ENCODE measurements around the gene PI4K2B. TPM values are rescaled to one million over a fixed set of nuclear protein-coding genes. Genes with fewer than 3 reads are reported as not detected.
"Not testable (repeated sequence)": the region's sequence is repeated elsewhere in the genome, so short reads cannot be mapped to it uniquely, and the experiment has no call there.

PI4K2B gene
- total RNA-seq, 1 donor: 14.7 TPM

DNA sequence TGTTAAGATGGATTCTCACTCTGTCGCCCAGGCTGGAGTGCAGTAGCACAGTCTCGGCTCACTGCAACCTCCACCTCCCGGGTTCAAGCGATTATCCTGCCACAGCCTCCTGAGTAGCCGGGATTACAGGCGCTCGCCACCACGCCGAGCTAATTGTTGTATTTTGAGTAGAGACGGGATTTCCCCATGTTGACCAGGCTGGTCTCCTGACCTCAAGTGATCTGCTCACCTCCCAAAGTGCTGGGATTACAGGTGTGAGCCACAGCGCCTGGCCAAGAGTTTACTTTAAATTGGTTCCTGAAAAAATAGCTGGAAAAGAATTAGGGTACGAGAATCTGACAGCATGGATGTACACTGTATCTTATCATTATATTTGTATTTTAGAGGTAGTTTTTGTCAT, 20.0 kb downstream of the PI4K2B start:
- not testable (repeated sequence) for H3K27me3 ChIP-seq (ENCODE audit: insufficient read depth, low read length); H3K4me3 ChIP-seq (ENCODE audit: low read length); H3K9me3 ChIP-seq (ENCODE audit: low read depth, low read length); H3K4me1 ChIP-seq (ENCODE audit: insufficient read depth, low read length)

DNA sequence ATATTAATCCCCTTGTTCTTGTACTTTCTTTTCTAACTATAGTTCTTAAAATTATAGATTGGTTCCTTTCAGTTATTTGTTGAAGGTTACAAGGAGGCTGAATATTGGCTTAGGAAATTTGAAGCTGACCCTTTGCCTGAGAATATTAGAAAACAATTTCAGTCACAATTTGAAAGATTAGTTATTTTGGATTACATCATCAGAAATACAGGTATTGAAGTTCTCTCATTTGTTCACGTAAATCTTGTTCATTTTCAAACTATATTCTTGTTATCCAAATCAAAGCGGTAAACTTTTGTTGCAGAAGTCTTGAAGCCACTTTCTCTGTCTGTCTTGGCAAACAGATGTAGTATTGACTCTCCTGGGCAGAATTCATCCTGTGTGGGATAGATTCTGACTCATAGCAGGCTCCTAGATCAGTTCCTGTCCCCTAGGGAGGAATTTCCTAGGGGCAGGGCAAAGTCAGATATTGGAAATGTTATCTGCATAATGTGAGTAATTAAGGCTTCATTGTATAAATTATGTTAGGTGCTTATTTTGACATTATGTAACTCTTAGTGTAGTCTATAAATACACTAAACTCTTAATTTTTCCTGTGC, 25.2 kb downstream of the PI4K2B start:
- Histone ChIP-seq H3K27me3 (ENCODE audit: insufficient read depth, low read length) (no peaks in the 10 kb centered on the region), H3K4me1 (ENCODE audit: insufficient read depth, low read length) (no peaks in the 10 kb centered on the region), H3K9me3 (ENCODE audit: low read depth, low read length) (no peaks in the 10 kb centered on the region), H3K4me3 (ENCODE audit: low read length) (no peak overlapping the region)

DNA sequence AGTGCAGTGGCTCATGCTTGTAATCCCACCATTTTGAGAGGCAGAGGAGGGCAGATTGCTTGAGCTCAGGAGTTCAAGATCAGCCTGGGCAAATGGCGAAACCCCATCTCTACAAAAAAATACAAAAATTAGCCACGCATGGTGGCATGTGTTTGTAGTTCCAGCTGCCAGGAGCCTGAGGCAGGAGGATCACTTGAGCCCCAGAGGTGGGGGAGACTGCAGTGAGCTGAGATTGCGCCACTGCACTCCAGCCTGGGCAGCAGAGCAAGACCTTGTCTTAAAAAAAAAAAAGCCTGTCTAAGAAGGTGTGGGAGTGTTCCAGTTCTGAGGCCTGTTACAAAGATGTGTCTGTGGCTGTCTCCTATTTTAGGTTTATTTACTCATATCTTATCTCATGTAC, 38.0 kb downstream of the PI4K2B start:
- Histone ChIP-seq H3K9me3 (ENCODE audit: low read depth, low read length) (no peaks in the 10 kb centered on the region), H3K4me3 (ENCODE audit: low read length) (no peak overlapping the region), H3K27me3 (ENCODE audit: insufficient read depth, low read length) (no peaks in the 10 kb centered on the region), H3K4me1 (ENCODE audit: insufficient read depth, low read length) (no peaks in the 10 kb centered on the region)

DNA sequence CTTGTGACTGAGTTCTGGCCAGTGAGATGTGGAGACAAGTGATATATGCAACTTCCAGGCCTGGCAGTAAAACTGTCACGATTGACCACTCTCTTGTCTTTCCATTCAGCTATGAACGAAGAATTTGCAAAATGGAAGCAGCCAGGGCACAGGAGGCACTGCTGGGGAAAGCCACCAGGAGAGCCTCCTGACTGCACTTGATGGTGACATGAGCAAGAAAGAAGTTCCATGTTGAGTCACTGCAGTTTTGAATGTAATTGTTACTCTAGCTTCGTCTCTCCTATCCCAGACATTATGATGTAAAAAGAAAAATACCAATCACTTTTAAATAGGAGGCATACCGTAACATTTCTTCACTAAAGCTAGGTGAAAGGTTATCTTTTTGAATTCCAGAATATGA, 46.4 kb downstream of the PI4K2B start:
- Histone ChIP-seq H3K4me3 (ENCODE audit: low read length) (no peak overlapping the region), H3K9me3 (ENCODE audit: low read depth, low read length) (no peaks in the 10 kb centered on the region), H3K27me3 (ENCODE audit: insufficient read depth, low read length) (no peaks in the 10 kb centered on the region), H3K4me1 (ENCODE audit: insufficient read depth, low read length) (no peaks in the 10 kb centered on the region)

DNA sequence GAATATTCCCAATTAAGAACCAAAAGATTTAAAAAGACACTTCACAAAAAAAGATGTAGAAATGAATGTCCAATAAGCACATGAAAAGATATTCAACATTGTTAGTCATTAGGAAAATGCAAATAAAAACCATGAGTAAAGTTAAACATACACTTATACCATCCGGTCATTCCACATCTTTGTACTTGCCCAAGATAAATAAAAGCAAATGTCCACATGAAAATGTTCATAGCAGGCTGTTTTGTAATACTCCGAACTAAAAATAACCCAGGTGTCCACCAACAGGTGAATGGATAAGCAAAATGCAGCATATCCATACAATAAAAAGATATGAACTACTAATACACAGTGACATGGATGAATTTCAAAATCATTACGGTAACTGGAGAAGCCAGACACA, 50.1 kb downstream of the PI4K2B start:
- no peaks in the 10 kb centered on the region for H3K4me1 ChIP-seq (ENCODE audit: insufficient read depth, low read length)
- no peaks in the 10 kb centered on the region for H3K9me3 ChIP-seq (ENCODE audit: low read depth, low read length)
- H3K4me3 ChIP-seq (ENCODE audit: low read length): no peak overlapping the region
- H3K27me3 ChIP-seq (ENCODE audit: insufficient read depth, low read length): no peaks in the 10 kb centered on the region

DNA sequence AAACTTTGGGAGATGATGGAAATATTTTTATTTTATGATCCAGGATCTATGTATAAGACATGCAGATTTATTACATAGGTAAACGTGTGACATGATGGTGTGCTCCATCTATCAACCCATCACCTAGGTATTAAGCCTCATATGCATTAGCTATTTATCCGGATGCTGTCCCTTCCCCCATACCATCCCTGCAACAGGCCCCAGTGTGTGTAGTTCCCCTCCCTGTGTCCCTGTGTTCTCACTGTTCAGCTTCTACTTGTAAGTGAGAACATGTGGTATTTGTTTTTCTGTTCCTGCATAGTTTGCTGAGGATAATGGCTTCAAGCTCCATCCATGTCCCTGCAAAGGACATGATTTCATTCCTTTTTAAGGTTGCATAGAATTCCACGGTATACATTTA, 50.6 kb downstream of the PI4K2B start:
- H3K4me1 ChIP-seq (ENCODE audit: insufficient read depth, low read length): no peaks in the 10 kb centered on the region
- no peak overlapping the region for H3K4me3 ChIP-seq (ENCODE audit: low read length)

DNA sequence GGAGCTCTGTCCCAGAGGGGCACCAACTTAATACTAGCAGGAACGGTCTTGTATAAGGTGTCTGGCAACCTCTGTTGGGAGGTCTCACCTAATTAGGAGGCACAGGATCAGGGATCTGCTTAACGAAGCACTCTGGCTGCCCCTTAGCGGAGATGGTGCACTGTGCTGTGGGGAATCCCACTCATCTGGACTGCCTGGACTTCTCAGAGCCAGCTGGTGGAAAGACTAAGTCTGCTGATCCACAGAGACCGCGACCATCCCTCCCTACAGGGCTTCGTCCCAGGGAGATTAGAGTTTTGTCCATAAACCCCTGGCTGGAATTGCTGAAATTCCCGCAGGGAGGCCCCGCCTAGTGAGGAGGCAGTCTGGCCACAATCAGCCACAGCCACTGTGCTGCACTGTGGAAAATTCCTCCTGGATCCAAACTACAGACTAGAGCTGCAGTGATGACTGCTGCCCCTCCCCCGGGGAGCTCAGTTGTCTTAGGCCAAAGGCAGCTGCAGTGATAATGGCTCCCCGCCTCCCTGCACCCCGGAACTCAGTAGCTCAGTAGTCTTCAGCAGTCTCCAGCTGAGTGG, 56.7 kb downstream of the PI4K2B start:
- Histone ChIP-seq H3K4me1 (ENCODE audit: insufficient read depth, low read length) (no peaks in the 10 kb centered on the region), H3K27me3 (ENCODE audit: insufficient read depth, low read length) (no peaks in the 10 kb centered on the region), H3K9me3 (ENCODE audit: low read depth, low read length) (no peaks in the 10 kb centered on the region), H3K4me3 (ENCODE audit: low read length) (no peak overlapping the region)

More for the DNA sequence above, 50.6 kb downstream of the PI4K2B start:
- no peaks in the 10 kb centered on the region for H3K9me3 ChIP-seq (ENCODE audit: low read depth, low read length)
- no peaks in the 10 kb centered on the region for H3K27me3 ChIP-seq (ENCODE audit: insufficient read depth, low read length)

DNA sequence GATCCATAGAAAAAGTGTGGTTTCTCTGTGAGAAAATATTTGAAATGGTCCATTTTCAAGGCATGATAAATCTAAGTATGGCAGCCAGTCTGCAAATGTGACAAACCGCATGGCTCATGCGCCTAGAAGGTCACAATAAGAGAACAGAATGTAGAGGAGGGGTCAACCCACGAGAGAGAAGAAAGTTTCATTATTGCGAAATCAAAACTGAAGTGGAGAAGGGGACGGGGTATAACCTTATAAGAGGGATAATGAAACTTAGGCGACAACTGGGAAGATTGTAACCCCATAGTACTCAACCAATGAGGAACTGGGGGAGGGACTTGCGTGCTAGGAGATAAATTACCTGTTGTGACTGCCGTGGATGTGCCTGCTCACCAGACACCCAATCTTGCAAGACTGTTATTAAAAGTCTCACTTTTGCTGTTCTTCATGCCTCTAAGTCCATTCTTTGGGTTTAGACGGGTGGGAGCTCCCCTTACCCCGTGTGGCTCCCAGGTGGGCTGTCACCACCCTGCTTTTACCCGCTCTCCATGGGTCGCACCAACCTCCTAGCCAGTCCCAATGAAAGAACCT, 57.4 kb downstream of the PI4K2B start:
- Histone ChIP-seq H3K4me3 (ENCODE audit: low read length) (no peak overlapping the region), H3K9me3 (ENCODE audit: low read depth, low read length) (no peaks in the 10 kb centered on the region), H3K27me3 (ENCODE audit: insufficient read depth, low read length) (no peaks in the 10 kb centered on the region), H3K4me1 (ENCODE audit: insufficient read depth, low read length) (no peaks in the 10 kb centered on the region)

DNA sequence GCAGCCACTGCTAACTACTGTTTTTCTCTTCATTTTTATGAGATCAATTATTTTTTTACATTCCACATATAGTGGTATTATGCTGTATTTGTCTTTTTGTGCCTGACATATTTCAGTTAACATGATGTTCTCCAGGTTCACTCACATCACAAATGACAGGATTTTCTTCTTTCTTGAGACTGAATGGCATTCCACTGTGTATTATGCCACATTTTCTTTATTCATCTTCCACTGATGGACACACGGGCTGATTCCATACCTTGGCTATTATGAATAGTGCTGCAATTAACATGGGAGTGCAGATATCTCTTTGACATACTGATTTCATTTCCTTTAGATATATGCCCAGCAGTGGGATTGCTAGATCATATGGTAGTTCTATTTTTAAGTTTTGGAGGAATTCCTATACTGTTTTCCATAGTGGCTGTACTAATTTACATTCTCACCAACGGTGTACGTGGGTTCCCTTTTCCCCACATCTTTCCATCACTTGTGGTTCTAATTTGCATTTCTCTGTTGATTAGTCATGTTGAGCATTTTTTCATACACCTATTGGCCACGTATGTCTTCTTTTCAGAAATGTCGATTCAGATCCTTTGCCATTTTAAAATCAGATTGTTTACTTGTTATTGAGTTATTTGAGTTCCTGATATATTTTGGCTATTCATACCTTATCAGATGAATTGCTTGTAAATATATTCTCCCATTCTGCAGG, 63.9 kb downstream of the PI4K2B start:
- Histone ChIP-seq H3K27me3 (ENCODE audit: insufficient read depth, low read length) (peaks cover 7% of the 10 kb centered on the region), H3K4me1 (ENCODE audit: insufficient read depth, low read length) (no peaks in the 10 kb centered on the region), H3K9me3 (ENCODE audit: low read depth, low read length) (no peaks in the 10 kb centered on the region), H3K4me3 (ENCODE audit: low read length) (no peak overlapping the region)

DNA sequence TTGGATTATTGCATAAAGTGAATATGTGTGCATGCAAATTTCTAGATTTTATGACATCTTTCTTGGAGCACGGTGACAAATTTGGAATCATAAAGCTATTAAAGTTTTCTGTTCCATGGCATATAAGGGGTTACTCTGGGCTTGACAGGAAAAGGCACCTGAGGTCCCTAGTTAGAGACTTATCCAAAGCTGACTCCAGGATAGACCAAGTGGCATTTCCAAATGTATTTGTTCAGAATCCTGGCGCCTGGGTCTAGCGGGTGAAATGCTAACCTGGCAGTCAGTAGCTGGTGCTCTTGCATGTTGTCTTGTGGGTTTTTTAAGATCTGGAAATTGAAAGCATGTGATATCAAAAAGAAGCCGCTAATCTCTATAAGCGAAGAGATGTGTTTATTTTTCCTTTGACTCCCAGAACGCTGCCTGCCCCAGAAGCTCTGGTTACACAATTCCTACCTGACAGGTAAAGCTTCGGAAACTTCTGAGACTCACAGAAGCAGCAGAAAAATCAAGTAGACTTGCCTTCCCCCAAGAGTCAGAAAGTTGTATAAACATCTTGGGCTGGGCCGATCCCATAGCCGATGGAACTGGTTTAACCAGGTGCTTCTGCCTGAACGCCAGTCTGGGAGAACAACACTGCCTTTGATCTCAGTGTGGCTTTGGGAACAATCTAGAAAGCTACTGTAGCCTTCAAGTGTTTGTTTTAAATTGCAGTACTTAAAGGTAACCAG, 65.8 kb downstream of the PI4K2B start:
- H3K4me3 ChIP-seq (ENCODE audit: low read length): no peak overlapping the region
- no peaks in the 10 kb centered on the region for H3K4me1 ChIP-seq (ENCODE audit: insufficient read depth, low read length)
- H3K9me3 ChIP-seq (ENCODE audit: low read depth, low read length): no peaks in the 10 kb centered on the region
- H3K27me3 ChIP-seq (ENCODE audit: insufficient read depth, low read length): peaks cover 7% of the 10 kb centered on the region

DNA sequence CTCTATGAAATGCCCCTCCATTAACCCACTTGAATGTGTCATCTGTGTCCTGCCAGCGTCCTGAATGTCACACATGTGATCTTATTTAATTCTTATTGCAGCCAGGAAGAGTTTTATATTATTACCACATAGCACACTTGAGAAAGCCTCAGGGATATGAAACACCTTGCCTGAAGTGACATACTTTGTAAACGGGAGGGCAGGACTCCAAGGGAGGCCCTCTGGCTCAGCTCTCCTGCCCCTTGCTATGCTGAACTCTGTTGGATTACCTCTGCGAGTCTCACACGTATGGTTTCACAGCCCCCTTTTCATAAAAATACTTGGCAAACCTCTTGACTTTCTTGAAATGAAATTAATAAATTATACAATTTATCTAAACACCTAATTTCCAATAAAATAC, 67.6 kb downstream of the PI4K2B start:
- no peaks in the 10 kb centered on the region for H3K9me3 ChIP-seq (ENCODE audit: low read depth, low read length)
- no peaks in the 10 kb centered on the region for H3K4me1 ChIP-seq (ENCODE audit: insufficient read depth, low read length)
- H3K27me3 ChIP-seq (ENCODE audit: insufficient read depth, low read length): peaks cover 7% of the 10 kb centered on the region
- no peak overlapping the region for H3K4me3 ChIP-seq (ENCODE audit: low read length)

DNA sequence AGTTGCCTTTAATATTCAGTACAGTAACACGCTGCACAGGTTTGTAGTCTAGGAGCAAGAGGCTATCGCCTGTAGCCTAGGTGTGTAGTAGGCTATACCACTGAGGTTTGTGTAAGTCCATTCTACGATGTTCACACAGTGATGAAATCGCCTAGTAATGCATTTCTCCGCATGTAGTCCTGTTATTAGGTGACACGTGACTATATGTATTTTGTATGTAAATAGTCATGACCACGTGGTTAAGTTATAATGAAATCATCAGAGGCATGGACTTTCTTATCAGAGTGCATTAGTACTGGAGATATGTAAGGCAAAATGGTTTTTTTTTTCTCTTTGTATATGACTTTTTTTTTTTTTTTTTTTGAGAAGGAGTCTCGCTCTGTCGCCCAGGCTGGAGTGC, 68.8 kb downstream of the PI4K2B start:
- Histone ChIP-seq H3K27me3 (ENCODE audit: insufficient read depth, low read length) (peaks cover 7% of the 10 kb centered on the region), H3K4me1 (ENCODE audit: insufficient read depth, low read length) (no peaks in the 10 kb centered on the region), H3K9me3 (ENCODE audit: low read depth, low read length) (no peaks in the 10 kb centered on the region), H3K4me3 (ENCODE audit: low read length) (no peak overlapping the region)

DNA sequence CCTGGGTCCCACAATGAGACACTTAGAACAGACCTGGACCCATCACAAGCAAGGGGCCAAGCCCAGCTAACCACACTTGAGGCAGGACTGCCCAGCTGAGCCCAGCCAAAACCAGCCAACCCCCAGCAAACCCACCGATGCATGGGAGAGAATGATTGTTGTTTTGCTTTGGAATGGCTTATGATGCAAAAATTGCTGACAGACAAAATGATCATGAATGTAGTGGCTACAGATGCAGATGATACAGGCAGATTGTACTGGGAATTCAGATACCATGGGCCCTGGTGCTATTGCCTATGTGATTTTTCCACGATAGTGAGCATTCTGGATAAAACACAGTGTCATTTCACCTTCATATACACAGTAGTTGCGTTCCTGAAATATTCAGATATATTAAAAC, 69.7 kb downstream of the PI4K2B start:
- Histone ChIP-seq H3K4me3 (ENCODE audit: low read length) (no peak overlapping the region), H3K9me3 (ENCODE audit: low read depth, low read length) (no peaks in the 10 kb centered on the region), H3K4me1 (ENCODE audit: insufficient read depth, low read length) (no peaks in the 10 kb centered on the region), H3K27me3 (ENCODE audit: insufficient read depth, low read length) (no peaks in the 10 kb centered on the region)

DNA sequence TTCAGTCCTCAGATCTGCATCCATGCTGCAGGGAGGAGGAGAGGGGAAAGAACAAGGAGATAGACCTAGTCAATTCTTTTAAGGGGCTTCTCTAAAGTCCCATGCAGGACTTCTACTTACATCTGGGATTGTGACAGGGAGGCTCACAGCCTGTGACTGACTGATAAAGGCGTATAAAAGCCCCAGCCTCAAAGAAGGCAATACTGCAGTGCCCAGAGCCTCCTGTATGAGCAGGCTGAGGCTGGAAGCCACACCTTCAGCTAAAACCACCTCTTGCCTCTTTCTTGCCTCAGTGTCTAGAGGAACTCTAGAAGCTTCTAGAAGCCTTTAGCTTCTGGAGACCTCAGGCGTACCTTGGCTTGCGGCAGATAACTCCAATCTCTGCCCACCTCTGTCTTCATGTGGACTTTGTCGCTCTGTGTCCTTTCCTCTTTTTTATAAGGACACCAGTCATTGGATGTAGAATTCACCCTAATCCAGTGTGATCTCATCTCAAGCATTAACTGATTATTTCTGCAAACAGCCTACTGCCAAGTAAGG, 72.8 kb downstream of the PI4K2B start:
- Histone ChIP-seq H3K4me3 (ENCODE audit: low read length) (no peak overlapping the region), H3K4me1 (ENCODE audit: insufficient read depth, low read length) (peaks cover 10% of the 10 kb centered on the region), H3K27me3 (ENCODE audit: insufficient read depth, low read length) (no peaks in the 10 kb centered on the region), H3K9me3 (ENCODE audit: low read depth, low read length) (no peaks in the 10 kb centered on the region)

DNA sequence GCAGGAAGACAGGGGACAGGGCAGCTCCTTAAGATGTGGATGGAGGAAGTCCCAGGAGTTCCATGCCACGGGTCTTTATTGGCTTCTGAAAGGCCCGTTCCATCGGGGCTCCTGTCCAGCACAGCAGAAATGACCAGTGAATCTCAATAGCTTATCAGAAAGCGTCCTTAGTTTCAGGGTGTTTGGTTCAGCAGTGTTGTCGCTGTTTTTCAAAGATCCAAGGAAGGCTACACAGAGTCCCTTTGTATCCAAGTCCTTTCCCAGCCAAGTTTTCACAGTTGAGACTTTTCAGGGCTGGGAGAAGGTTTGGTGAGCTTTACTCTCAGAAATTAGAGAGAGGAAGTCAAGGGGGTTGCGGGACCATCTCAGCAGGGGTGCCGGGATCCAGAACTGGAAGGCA, 73.8 kb downstream of the PI4K2B start:
- Histone ChIP-seq H3K9me3 (ENCODE audit: low read depth, low read length) (no peaks in the 10 kb centered on the region), H3K4me3 (ENCODE audit: low read length) (no peak overlapping the region), H3K27me3 (ENCODE audit: insufficient read depth, low read length) (no peaks in the 10 kb centered on the region), H3K4me1 (ENCODE audit: insufficient read depth, low read length) (peaks cover 14% of the 10 kb centered on the region)

Data from mononuclear cell (primary cell).